Stimulated activated CD4-positive, alpha-beta T cell treated with anti-CD3 and anti-CD28 coated beads, TNF-alpha, amount 100 ng/mL, for 1 hour (primary cell): Measurements from ENCODE around the gene OPA1.

ENCODE experiments used
- DNase-seq, 3 donors: peaks; one replicate each; pipeline ENCODE4 v3.0.0-alpha.2; 2020; ENCODE audit warnings: low read depth in 3 of 3, low spot score in 1 of 3

Gene OPA1

DNA sequence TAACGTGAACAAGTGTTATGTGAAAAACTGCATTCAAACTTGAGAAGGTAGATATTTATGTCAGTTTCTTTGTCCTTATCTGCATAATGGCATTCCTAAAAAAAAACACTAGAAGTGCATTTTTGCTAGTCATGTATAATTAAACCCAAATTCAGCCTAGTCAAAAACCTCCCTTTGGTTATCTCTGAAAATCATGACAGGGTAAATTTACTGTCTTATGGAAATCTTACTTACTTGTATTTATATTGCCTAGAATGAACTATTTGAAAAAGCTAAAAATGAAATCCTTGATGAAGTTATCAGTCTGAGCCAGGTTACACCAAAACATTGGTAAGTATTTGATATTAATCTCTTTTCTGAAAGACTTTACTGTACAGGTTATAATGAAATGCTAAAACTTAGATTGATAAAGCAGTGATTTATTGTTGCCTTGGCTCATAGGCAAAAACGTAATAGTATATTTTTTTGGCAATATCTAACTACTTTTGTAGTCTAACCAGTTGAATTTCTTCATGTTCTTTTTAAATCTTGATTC, 55.6 kb downstream of the OPA1 start:
- no peak for DNase-seq

- DNase-seq, result no peak
These were observed 57.6 kb downstream of the OPA1 start for GRCh38 chr3:193650585-193650984.

DNA sequence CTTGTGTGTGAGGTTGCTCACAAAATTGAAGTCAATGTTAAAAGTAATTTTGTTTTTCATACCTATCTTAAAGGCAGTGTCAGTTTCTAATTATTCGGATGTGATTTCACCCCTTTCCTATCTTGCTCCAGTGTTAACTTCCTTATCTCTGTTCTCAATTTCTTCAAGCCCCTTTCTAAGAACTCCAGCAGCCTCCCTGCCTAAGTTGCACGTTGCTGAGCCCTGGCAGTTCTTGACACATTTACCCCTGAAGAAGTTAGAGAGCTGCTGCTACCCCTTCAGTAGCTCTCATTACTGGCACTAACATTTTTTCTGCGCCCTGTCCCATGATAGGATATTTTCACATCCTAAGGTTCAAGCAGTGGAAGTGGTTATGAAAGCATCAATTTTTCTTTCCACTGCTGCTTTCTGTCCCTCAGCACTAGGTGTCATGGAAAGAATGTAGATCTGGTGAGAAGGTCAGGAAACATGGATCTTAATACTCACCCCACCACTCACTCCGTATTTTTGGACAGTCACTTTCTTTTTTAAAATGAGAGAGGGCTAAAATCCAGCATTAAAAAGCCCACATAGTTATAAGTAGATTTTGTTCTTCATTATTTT, 62.9 kb downstream of the OPA1 start:
- DNase-seq, result no peak

DNA sequence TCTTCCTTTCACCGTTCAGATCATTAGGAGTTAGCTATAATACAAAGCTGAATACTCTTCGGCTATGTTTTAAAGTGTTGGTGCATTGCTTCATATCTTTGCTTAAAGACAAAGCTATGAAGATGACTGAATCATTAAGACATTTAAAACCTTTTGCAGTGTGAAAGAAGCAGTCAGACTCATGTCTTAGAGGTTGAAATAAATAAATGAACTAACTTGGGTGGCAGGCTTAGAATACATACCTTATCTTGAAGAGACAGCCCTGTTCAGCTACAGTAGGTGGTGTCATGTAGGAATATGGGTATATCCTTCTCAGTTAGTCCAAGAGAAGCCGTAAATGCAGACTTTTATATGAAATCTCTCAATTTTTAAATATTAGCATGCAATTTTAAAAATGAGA, 63.4 kb downstream of the OPA1 start:
- DNase-seq, result no peak

- no peak for DNase-seq
These were observed 63.9 kb downstream of the OPA1 start for GRCh38 chr3:193656878-193657282.

DNA sequence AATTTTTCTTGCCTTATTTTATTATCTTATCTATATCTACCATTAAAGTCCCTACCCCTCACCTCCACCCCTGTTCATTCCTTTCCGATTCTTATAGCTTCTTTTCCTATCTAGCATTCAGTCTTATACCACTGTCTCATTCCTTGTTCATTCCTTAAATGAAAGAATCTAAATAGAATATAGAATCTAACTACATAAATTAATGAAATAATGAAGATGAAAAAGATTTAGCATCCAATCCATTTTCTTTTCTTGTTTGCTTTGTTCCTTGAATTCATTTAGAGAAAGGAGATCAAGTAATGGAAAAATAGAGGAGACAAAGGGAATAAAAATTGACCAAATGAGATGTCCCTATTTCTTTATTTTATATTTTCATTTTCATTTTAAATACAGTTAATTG, 67.2 kb downstream of the OPA1 start:
- DNase-seq, result no peak

DNA sequence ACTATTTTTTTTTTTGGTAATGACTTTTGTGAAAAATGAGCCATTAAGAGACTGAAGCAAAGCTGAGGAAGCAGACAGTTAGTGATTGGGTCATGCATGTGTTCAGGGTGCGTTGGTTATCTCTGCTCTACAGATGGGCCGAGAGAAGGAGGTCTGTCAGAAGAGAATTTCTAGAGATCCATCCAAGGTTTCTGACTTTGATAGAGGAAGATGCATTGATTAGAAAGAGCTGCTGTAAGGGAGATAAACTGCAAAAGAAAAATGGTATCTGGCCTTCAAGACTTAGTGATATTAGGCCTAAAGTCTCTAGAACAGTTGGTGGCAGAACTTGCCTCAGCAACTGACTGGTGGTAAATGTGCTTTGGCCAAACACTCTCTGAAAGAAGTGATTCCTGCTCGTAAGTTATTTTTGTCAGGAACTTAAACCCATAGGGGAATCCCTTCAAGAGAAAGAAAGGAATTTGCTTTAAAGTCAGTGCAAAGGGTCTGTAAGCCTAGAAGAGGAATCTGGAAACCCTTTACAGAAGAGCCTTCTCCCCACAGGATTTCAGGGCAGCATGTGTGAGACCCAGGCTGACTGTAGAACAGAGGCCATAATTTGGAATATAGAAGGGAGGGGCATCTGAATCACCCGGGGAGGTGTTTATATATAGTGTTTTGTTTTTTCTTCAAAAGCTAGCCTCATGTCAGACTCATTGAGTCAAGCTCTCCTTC, 67.8 kb downstream of the OPA1 start:
- no peak for DNase-seq

DNA sequence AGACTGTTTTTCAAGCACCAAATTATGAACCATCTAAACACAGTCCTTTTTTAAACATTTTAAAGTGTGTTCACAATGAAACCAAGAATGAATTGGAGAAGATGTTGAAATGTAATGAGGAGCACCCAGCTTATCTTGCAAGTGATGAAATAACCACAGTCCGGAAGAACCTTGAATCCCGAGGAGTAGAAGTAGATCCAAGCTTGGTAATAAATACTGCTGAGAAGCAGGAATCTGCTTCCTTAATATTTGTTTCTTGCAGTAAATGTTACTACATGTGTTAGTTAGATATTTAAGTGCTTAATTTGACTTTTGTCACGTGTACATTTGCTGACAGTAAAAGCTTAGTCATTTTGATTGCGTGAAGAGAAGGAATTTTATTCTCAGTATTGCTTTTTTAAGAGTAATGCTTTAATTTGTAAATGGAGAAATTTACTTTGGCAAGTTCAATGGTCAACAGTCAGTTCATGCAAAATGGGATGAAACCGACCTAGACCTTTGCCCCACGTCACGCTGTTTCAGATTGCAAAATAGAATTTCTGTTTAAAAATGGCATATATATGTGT, 69.8 kb downstream of the OPA1 start:
- DNase-seq, result no peak

DNA sequence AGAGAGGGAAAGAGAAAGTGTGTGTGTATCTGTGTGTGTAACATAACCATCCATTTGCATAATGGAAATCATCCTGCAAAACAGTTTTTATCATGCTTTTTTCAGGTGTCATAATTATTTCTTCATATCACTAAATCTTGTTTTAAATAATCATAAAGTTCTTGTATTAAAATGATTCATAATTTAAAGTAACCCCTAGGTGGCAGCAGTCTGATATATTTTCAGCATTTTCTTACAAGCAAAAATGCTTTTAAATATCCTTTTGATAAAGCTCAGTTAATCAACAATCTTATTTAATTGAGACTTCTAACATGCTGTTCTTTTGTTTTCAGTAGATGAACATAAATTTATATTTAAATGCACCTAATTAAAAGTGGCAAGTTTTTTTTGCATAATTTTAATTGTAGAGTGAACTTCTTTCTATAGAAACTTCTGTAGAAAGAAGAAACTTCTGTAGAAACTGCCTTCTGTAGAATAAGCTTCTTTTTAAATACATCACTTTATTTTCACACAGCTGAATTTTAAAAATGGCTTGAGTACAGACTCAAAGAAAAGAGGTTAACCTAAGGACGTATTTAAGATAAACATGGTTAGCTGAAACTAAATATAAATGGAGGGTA, 72.5 kb downstream of the OPA1 start:
- DNase-seq, result no peak

DNA sequence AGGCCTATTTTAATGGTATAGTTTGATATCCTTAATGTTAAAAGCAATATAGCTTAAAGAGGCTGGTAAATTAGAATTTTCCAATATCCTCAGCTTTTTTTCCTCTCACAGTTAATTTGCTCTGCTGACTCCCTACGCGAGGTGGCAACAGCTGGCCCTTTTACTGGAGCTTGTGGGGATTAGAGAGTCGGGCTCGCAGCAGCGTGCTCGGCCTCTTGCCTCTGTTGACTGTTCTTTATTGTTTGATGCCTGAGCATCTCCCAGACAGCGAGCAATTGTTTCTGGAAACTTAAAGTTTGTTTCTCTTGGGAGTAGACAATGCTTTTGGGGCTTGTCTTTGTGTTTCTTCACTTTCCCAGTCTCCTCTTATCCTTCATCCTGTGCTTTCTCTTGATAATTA, 80.8 kb downstream of the OPA1 start:
- DNase-seq, result no peak

- DNase-seq, result no peak
These were observed 81.7 kb downstream of the OPA1 start for GRCh38 chr3:193674714-193675113.

DNA sequence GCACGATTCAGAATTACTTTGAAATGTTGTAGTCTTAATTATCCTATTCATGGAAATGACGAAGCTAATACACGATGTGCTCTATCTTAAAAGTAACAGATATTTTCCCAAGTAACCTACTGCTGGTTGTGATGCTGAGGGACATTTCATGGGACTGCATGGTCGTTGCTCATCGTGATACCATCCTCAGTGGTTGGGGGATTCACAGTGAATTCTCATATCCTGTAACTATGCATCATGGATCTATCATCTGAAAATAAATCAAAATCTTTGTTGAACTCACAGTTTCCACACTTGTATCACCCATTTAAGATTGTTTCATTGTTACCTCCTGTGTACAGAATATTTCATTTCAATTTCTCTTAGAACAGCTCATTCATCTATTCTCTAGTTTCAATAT, 84.7 kb downstream of the OPA1 start:
- no peak for DNase-seq

- no peak for DNase-seq
These were observed 87.2 kb downstream of the OPA1 start for GRCh38 chr3:193680220-193680619.

- DNase-seq, result no peak
These were observed 88.6 kb downstream of the OPA1 start for GRCh38 chr3:193681631-193682030.

GRCh38 chr3:193686665-193687483, 93.9 kb downstream of the OPA1 start:
- no peak for DNase-seq

GRCh38 chr3:193688834-193689714, 96.1 kb downstream of the OPA1 start:
- DNase-seq, result no peak

GRCh38 chr3:193693774-193694173, 100.8 kb downstream of the OPA1 start:
- DNase-seq, result no peak

- no peak for DNase-seq
These were observed 109.1 kb downstream of the OPA1 start for GRCh38 chr3:193701953-193702635.

GRCh38 chr3:193702967-193703366, 110.0 kb downstream of the OPA1 start:
- no peak for DNase-seq

GRCh38 chr3:193704431-193704830, 111.4 kb downstream of the OPA1 start:
- DNase-seq, result no peak
